Panc1 (cell line): Measurements from ENCODE around the gene KCNA5.

Experiments
- SIN3A ChIP-seq: IDR thresholded peaks from 2 replicates; pipeline ENCODE4 v1.6.1; 2012; ENCODE audit warnings: low read depth, mild to moderate bottlenecking, low read length, moderate library complexity, borderline replicate concordance; ENCODE audit not compliant: insufficient read depth
- TF ChIP-seq, protein P1 (sequence below): fragments of 450-650 bp; IDR thresholded peaks from 2 replicates; pipeline ENCODE4 v1.5.1; 2017; ENCODE audit warnings: mild to moderate bottlenecking
- TF ChIP-seq, protein P2 (sequence below), 2 experiments: IDR thresholded peaks; 2 replicates each; pipeline ENCODE4 v1.6.1; 2011 to 2012; ENCODE audit warnings: low read depth in 2 of 2, control low read depth in 1 of 2, low read length in 1 of 2, mild to moderate bottlenecking in 1 of 2, moderate library complexity in 1 of 2; ENCODE audit not compliant: insufficient read depth in 1 of 2

- TF ChIP-seq, protein P1, sequence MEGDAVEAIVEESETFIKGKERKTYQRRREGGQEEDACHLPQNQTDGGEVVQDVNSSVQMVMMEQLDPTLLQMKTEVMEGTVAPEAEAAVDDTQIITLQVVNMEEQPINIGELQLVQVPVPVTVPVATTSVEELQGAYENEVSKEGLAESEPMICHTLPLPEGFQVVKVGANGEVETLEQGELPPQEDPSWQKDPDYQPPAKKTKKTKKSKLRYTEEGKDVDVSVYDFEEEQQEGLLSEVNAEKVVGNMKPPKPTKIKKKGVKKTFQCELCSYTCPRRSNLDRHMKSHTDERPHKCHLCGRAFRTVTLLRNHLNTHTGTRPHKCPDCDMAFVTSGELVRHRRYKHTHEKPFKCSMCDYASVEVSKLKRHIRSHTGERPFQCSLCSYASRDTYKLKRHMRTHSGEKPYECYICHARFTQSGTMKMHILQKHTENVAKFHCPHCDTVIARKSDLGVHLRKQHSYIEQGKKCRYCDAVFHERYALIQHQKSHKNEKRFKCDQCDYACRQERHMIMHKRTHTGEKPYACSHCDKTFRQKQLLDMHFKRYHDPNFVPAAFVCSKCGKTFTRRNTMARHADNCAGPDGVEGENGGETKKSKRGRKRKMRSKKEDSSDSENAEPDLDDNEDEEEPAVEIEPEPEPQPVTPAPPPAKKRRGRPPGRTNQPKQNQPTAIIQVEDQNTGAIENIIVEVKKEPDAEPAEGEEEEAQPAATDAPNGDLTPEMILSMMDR: no peak
- TF ChIP-seq, protein P2, sequence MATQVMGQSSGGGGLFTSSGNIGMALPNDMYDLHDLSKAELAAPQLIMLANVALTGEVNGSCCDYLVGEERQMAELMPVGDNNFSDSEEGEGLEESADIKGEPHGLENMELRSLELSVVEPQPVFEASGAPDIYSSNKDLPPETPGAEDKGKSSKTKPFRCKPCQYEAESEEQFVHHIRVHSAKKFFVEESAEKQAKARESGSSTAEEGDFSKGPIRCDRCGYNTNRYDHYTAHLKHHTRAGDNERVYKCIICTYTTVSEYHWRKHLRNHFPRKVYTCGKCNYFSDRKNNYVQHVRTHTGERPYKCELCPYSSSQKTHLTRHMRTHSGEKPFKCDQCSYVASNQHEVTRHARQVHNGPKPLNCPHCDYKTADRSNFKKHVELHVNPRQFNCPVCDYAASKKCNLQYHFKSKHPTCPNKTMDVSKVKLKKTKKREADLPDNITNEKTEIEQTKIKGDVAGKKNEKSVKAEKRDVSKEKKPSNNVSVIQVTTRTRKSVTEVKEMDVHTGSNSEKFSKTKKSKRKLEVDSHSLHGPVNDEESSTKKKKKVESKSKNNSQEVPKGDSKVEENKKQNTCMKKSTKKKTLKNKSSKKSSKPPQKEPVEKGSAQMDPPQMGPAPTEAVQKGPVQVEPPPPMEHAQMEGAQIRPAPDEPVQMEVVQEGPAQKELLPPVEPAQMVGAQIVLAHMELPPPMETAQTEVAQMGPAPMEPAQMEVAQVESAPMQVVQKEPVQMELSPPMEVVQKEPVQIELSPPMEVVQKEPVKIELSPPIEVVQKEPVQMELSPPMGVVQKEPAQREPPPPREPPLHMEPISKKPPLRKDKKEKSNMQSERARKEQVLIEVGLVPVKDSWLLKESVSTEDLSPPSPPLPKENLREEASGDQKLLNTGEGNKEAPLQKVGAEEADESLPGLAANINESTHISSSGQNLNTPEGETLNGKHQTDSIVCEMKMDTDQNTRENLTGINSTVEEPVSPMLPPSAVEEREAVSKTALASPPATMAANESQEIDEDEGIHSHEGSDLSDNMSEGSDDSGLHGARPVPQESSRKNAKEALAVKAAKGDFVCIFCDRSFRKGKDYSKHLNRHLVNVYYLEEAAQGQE (IDR thresholded peaks at IDR 0.05; ENCODE audit: insufficient read depth in 1 of 2, low read depth in 2 of 2, low read length in 1 of 2): no peak
- TF ChIP-seq SIN3A: no peak
Measured at GRCh38 chr12:5023842-5024241, 19.8 kb upstream of the KCNA5 start.
